ENCODE measurements around the gene JAGN1. TPM values are rescaled to one million over a fixed set of nuclear protein-coding genes. Genes with fewer than 3 reads are reported as not detected.

Gene JAGN1
- total RNA-seq, 6 experiments from 2014 or later: 23.9 to 28.7 (median 26.5) TPM

GRCh38 chr3:9933561-9934234 is 43.3 kb downstream of the JAGN1 start, which contains the start of gene CRELD1:
Gene CRELD1 (plus strand): TSS chr3:9933834. CDS start chr3:9934439, 605 bp downstream.
- H3K27me3 Mint-ChIP-seq (ENCODE audit: insufficient read depth): no peaks in the 10 kb centered on the region; the same call in 1 of the 2 replicates
- H3K4me1 Mint-ChIP-seq (ENCODE audit: low read depth): peaks cover 22% of the 10 kb centered on the region
- no peak for TF ChIP-seq CTCF (IDR thresholded peaks at IDR 0.05)

DNA sequence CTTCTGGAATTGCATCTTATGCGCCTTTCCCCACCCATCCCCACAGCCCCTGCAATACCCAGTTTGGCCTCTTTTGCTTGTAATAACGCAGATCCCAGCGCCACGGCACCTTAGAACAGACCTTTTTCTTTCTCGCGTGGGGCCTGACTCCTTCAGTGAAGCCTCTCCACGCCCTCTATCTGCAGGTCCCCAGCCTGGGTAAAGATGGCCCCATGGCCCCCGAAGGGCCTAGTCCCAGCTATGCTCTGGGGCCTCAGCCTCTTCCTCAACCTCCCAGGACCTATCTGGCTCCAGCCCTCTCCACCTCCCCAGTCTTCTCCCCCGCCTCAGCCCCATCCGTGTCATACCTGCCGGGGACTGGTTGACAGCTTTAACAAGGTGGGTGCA is 43.8 kb downstream of the JAGN1 start:
- Mint-ChIP-seq H3K4me1 (ENCODE audit: low read depth) (peaks cover 22% of the 10 kb centered on the region), H3K36me3 (ENCODE audit: low read depth) (peaks cover 12% of the 10 kb centered on the region), H3K27ac (peak overlapping the region; percentile 89), H3K9me3 (no peaks in the 10 kb centered on the region), H3K27me3 (ENCODE audit: insufficient read depth) (no peaks in the 10 kb centered on the region; the same call in 1 of the 2 replicates), H3K4me3 (peak overlapping the region; percentile 90)
- no peak for DNase-seq
- peak; percentile 56 for TF ChIP-seq CTCF (IDR thresholded peaks at IDR 0.05)

More at GRCh38 chr3:9933561-9934234, 43.3 kb downstream of the JAGN1 start, which contains the start of gene CRELD1:
- Mint-ChIP-seq H3K36me3 (ENCODE audit: low read depth) (peaks cover 12% of the 10 kb centered on the region), H3K4me3 (peak within 1 kb of the TSS; percentile 90), H3K9me3 (no peaks in the 10 kb centered on the region), H3K27ac (peak within 1 kb of the TSS; percentile 89)
- DNase-seq: peak; percentile 82

GRCh38 chr3:9934993-9935392 is 44.6 kb downstream of the JAGN1 start:
- no peak for DNase-seq
- H3K4me1 Mint-ChIP-seq (ENCODE audit: low read depth): peaks cover 22% of the 10 kb centered on the region
- peaks cover 11% of the 10 kb centered on the region for H3K36me3 Mint-ChIP-seq (ENCODE audit: low read depth)
- TF ChIP-seq CTCF (IDR thresholded peaks at IDR 0.05): no peak
- H3K27ac Mint-ChIP-seq: peak overlapping the region; percentile 89; the same call in 1 of the 2 replicates
- H3K4me3 Mint-ChIP-seq: peak overlapping the region; percentile 90
- H3K9me3 Mint-ChIP-seq: no peaks in the 10 kb centered on the region
- H3K27me3 Mint-ChIP-seq (ENCODE audit: insufficient read depth): no peaks in the 10 kb centered on the region; the same call in 1 of the 2 replicates

DNA sequence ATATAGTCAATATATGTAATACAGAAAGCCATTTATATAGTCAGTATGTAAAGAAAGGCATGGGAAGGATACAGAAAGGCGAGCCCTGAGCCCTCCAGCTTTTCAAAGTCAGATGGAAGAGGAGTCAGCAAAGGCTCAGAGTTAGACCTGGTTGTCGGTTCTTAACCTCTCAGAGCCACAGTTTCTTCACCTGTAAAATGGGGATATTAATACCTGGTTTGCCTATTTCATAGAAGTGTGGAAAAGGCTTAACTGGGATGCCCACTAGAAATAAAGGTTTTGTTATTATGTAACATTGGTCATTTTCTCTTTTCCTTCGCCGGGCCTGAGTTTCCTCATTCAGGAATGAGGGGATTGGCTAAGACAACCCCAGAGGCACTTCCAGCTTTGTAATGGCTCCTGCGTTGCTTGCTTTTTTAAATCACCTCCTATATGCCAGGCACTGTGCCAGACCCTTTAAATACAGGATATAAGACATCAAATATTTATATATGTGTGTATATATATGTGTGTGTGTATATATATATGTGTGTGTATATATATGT is 45.6 kb downstream of the JAGN1 start:
- no peaks in the 10 kb centered on the region for H3K27me3 Mint-ChIP-seq (ENCODE audit: insufficient read depth)
- H3K4me1 Mint-ChIP-seq (ENCODE audit: low read depth): peaks cover 22% of the 10 kb centered on the region
- H3K9me3 Mint-ChIP-seq: no peaks in the 10 kb centered on the region
- no peak overlapping the region for H3K4me3 Mint-ChIP-seq
- peaks cover under 1% of the 10 kb centered on the region for H3K36me3 Mint-ChIP-seq (ENCODE audit: low read depth)
- no peak for TF ChIP-seq CTCF (IDR thresholded peaks at IDR 0.05)
- no peak overlapping the region for H3K27ac Mint-ChIP-seq
- no peak for DNase-seq

DNA sequence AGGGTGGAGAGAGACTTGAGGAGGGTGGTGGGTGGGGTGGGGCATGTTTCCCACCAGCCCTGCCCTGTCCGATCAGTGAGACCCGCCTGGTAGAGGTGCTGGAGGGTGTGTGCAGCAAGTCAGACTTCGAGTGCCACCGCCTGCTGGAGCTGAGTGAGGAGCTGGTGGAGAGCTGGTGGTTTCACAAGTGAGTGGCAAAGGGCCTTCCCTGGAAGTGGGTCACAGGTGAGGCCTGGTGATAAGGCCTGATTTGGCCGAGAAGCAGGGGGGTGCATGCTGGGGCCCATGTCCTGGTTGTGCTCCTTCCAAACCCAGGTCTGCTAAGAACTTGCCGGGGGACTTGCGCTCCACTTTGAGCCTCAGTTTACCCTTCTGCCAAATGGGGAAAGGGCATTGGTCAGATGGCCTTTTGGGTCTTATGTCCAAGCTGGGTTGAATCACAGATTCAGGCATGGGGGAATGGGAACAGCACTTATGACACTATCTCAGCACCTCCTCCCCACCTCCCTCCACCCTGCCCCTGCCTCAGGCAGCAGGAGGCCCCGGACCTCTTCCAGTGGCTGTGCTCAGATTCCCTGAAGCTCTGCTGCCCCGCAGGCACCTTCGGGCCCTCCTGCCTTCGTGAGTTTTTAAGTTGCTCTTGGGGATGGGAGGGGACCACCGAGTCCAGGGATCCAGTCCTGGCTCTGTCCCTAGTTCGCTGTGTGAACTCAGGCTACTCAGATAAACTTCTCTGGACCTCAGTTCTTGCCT is 47.3 kb downstream of the JAGN1 start:
- Mint-ChIP-seq H3K4me1 (ENCODE audit: low read depth) (peaks cover 18% of the 10 kb centered on the region), H3K27me3 (ENCODE audit: insufficient read depth) (no peaks in the 10 kb centered on the region), H3K36me3 (ENCODE audit: low read depth) (peaks cover 4% of the 10 kb centered on the region; the same call in 1 of the 2 replicates)

More for the DNA sequence above, 47.3 kb downstream of the JAGN1 start:
- Mint-ChIP-seq H3K4me3 (no peak overlapping the region), H3K9me3 (no peaks in the 10 kb centered on the region), H3K27ac (no peak overlapping the region)
- TF ChIP-seq CTCF (IDR thresholded peaks at IDR 0.05): no peak
- no peak for DNase-seq

Data from HFFc6 (cell line).